ENCODE measurements around the gene GRK4.

DNA sequence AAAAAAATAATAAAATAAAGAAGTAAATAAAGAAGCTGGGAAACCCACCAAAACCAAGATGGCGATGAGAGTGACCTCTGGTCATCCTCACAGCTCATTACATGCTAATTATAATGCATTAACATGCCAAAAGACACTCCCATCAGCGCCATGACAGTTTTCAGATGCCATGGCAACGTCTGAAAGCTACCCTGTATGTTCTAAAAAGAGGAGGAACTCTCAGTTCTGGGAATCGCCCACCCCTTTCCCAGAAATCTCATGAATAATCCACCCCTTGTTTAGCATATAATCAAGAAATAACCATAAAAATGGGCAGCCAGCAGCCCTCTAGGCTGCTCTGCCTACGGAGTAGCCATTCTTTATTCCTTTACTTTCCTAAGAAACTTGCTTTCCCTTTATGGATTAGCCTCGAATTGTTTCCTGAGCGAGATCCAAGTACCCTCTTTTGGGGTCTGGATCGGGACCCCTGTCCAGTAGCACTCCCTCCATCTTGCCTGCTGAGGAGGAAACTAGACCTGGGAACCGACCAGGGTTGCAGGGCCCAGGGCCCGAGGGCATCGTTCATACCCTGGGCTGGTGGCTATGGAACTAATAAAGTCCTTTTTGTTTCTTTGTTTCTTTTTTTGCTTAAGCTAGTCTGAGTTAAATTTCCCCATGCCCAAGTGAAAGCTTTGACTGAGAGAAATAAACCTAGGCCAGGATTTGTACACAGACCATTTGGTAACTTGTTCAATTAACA, 80.1 kb downstream of the GRK4 start:
- no peak for TF ChIP-seq CTCF (IDR thresholded peaks at IDR 0.05; ENCODE audit: control extremely low read depth in 1 of 3, insufficient read depth in 1 of 3, low read depth in 1 of 3, low read length in 3 of 3)
- no peak for TF ChIP-seq NANOG (IDR thresholded peaks at IDR 0.05; ENCODE audit: insufficient read depth, low read depth, low read length, poor library complexity, severe bottlenecking)
